Activated CD8-positive, alpha-beta memory T cell treated with anti-CD3 and anti-CD28 coated beads for 24 hours (primary cell): ENCODE data around the gene CHN2.
"Not testable (repeated sequence)": the region's sequence is repeated elsewhere in the genome, so short reads cannot be mapped to it uniquely, and the experiment has no call there.

ENCODE experiments used
- DNase-seq: peaks from one replicate; pipeline ENCODE4 v3.0.0-alpha.2; 2020

Gene CHN2

DNA sequence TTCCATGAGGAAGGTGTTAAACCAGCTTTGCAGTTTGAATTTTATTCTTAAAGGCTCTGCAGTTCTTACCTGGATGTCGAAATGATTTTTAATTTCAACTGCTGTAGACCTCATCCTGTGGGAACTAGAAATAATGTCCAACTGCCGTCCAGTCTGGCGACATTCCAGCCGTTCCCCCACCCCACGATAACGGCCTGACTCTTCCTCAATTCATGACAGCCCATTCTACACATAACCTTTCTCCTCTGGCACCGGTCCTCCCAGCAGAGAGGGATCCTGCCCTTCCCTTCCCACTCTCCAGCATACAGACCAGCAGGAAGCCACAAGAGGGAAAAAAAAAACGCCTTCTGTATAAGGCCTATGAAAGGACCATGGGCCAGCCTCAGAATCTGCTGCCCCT, 317.3 kb downstream of the CHN2 start:
- no peak for DNase-seq

GRCh38 chr7:29516491-29516890, 321.9 kb downstream of the CHN2 start:
- DNase-seq: no peak

DNA sequence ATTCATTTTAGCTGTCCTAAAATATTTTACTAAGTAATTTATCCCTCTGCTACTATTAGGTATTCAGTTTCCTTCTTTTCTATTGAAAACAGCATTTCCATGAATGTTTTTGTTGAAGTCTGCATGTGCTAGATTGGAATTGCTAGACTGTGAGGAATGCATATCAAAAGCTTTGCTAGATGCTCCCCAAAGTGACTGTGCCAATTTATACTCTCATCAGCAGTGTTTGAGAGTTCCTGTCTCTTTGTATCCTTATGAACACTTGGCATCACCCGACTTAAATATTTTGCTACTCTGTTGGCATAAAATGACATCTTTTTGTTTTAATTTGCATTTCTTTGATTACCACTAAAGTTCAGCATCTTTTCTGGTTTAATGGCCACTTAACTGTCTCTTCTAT, 324.0 kb downstream of the CHN2 start:
- DNase-seq: no peak

GRCh38 chr7:29523728-29524127, 329.2 kb downstream of the CHN2 start:
- no peak for DNase-seq

- no peak for DNase-seq
These were observed 333.0 kb downstream of the CHN2 start for GRCh38 chr7:29527505-29528108.

DNA sequence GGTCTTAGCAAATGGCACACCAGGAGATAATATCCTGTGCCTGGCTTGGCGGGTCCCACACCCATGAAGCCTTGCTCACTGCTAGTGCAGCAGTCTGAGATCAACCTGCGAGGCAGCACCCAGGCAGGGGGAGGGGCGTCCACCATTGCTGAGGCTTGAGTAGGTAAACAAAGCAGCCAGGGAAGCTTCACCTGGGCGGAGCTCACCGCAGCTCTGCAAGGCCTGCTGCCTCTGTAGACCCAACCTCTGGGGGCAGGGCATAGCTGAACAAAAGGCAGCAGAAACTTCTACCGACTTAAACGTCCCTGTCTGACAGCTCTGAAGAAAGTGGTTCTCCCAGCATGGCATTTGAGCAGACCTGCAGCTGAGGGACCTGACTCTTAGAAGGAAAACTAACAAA, 334.0 kb downstream of the CHN2 start:
- DNase-seq: not testable (repeated sequence)
